HepG2 (cell line): ENCODE measurements around the gene SPACA4. TPM values are rescaled to one million over a fixed set of nuclear protein-coding genes. Genes with fewer than 3 reads are reported as not detected.
A peak's percentile ranks its signal among the peaks of the same experiment; 100 is the strongest.

Experiments used
- ARHGAP35 ChIP-seq: sonication (generic); formaldehyde crosslinking; IDR thresholded peaks from 2 replicates; pipeline ENCODE4 v1.9.0; 2022; ENCODE audit warnings: mild to moderate bottlenecking, inconsistent platforms, moderate library complexity, missing genetic modification reagents, borderline replicate concordance
- E2F2 ChIP-seq: sonication (generic); formaldehyde crosslinking; IDR thresholded peaks from 2 replicates; pipeline ENCODE4 v1.4.0; 2020; ENCODE audit warnings: missing genetic modification reagents, borderline replicate concordance
- EED ChIP-seq: sonication (generic); formaldehyde crosslinking; IDR thresholded peaks from 2 replicates; pipeline ENCODE4 v1.5.0; 2020; ENCODE audit warnings: mild to moderate bottlenecking, missing genetic modification reagents
- GPN1 ChIP-seq: sonication (generic); formaldehyde crosslinking; IDR thresholded peaks from 2 replicates; pipeline ENCODE4 v1.5.1; 2020; ENCODE audit warnings: missing genetic modification reagents, borderline replicate concordance
- HMG20A ChIP-seq: IDR thresholded peaks from 2 replicates; pipeline ENCODE4 v1.6.1; 2016; ENCODE audit warnings: borderline replicate concordance
- JARID2 ChIP-seq: sonication (generic); formaldehyde crosslinking; IDR thresholded peaks from 2 replicates; pipeline ENCODE4 v1.8.1; 2023; ENCODE audit warnings: missing genetic modification reagents, inconsistent platforms; ENCODE audit not compliant: insufficient replicate concordance
- NFE2L2 ChIP-seq: fragments of 150-350 bp; IDR thresholded peaks from 2 replicates; pipeline ENCODE4 v1.6.1; 2014; ENCODE audit warnings: low read length
- RELA ChIP-seq: sonication (generic); formaldehyde crosslinking; IDR thresholded peaks from 2 replicates; pipeline ENCODE4 v1.4.0; 2020; ENCODE audit warnings: missing genetic modification reagents
- SP1 ChIP-seq, 2 experiments: fragments of 450-650 bp in 1 of 2; sonication (generic) in 1 of 2; formaldehyde crosslinking in 1 of 2; IDR thresholded peaks; 2 replicates each; pipeline versions ENCODE4 v1.4.0 to v1.6.1; 2016 to 2020; ENCODE audit warnings: missing genetic modification reagents in 1 of 2
- STAT5B ChIP-seq: sonication (generic); formaldehyde crosslinking; IDR thresholded peaks from 2 replicates; pipeline ENCODE4 v1.4.0; 2020; ENCODE audit warnings: missing genetic modification reagents
- TCF12 ChIP-seq, 2 experiments: fragments of 450-650 bp in 1 of 2; sonication (generic) in 1 of 2; formaldehyde crosslinking in 1 of 2; IDR thresholded peaks; 2 replicates each; pipeline versions ENCODE4 v1.6.1 to v1.8.0; 2017 to 2022; ENCODE audit warnings: antibody characterized with exemption in 1 of 2, mild to moderate bottlenecking in 1 of 2, missing genetic modification reagents in 1 of 2, moderate library complexity in 1 of 2
- ZBTB37 ChIP-seq: sonication (generic); formaldehyde crosslinking; IDR thresholded peaks from 2 replicates; pipeline ENCODE4 v1.4.0; 2020; ENCODE audit warnings: mild to moderate bottlenecking, missing genetic modification reagents
- ZNF274 ChIP-seq: sonication (generic); formaldehyde crosslinking; IDR thresholded peaks from 2 replicates; pipeline ENCODE4 v1.5.1; 2020; ENCODE audit warnings: mild to moderate bottlenecking, missing genetic modification reagents
- ZNF552 ChIP-seq: sonication (generic); formaldehyde crosslinking; IDR thresholded peaks from 2 replicates; pipeline ENCODE4 v1.9.0; 2022; ENCODE audit warnings: missing genetic modification reagents, mild to moderate bottlenecking, borderline replicate concordance
- ZNF678 ChIP-seq: sonication (generic); formaldehyde crosslinking; IDR thresholded peaks from 2 replicates; pipeline ENCODE4 v1.4.0; 2020; ENCODE audit warnings: mild to moderate bottlenecking, missing genetic modification reagents
- polyA plus RNA-seq, 8 experiments: library from polyadenylated mRNA; depleted of rRNA in 3 of 8; stranded (reverse) in 7 of 8; unstranded in 1 of 8; fragments of >200 nt; fragmentation: Illumina TruSeq in 4 of 8; extraction: Trizol in 4 of 8; gene quantifications; 2 replicates each; pipeline versions ENCODE4 v1.2.1 to v1.2.3, GENCODE V29; 2011 to 2016; ENCODE audit warnings: low read depth in 4 of 8, missing spikeins in 1 of 8, mixed read lengths in 1 of 8; ENCODE audit not compliant: insufficient read depth in 1 of 8
- total RNA-seq, 5 experiments: library from RNA; depleted of rRNA; stranded (reverse); fragments of >200 nt; fragmentation: Illumina TruSeq; extraction: Trizol; gene quantifications; 2 replicates each; pipeline ENCODE4 v1.2.3, GENCODE V29; 2016; ENCODE audit warnings: low read depth in 1 of 5
- TF ChIP-seq, protein P1 (sequence below): sonication (generic); formaldehyde crosslinking; IDR thresholded peaks from 2 replicates; pipeline ENCODE4 v1.9.0; 2022; ENCODE audit warnings: missing genetic modification reagents, mild to moderate bottlenecking, borderline replicate concordance
- TF ChIP-seq, protein P2 (sequence below): sonication (generic); formaldehyde crosslinking; IDR thresholded peaks from 2 replicates; pipeline ENCODE4 v1.4.0; 2020; ENCODE audit warnings: mild to moderate bottlenecking, missing genetic modification reagents
- TF ChIP-seq, protein P3 (sequence below): conservative IDR thresholded peaks from 2 replicates; pipeline ENCODE4 v1.6.1; 2018; ENCODE audit warnings: missing genetic modification reagents
- TF ChIP-seq, protein P4 (sequence below): sonication (generic); formaldehyde crosslinking; IDR thresholded peaks from 2 replicates; pipeline ENCODE4 v1.4.0; 2020; ENCODE audit warnings: missing genetic modification reagents

SPACA4 gene
- total and polyA plus RNA-seq, 2 of the 13 experiments (the other 11 are each of a cell fraction or from before 2014, with no cell fraction given) = not detected

- peak; percentile 71; the same call in 1 of the 2 replicates for TF ChIP-seq ZNF274
- peak; percentile 79; the same call in 1 of the 2 replicates for TF ChIP-seq ARHGAP35
- TF ChIP-seq E2F2 (CRISPR knock-in tag) = no peak
- TF ChIP-seq ZNF678 (CRISPR knock-in tag) = no peak
- no peak for TF ChIP-seq NFE2L2
- no peak for TF ChIP-seq GPN1 (CRISPR knock-in tag)
- TF ChIP-seq, protein P1, sequence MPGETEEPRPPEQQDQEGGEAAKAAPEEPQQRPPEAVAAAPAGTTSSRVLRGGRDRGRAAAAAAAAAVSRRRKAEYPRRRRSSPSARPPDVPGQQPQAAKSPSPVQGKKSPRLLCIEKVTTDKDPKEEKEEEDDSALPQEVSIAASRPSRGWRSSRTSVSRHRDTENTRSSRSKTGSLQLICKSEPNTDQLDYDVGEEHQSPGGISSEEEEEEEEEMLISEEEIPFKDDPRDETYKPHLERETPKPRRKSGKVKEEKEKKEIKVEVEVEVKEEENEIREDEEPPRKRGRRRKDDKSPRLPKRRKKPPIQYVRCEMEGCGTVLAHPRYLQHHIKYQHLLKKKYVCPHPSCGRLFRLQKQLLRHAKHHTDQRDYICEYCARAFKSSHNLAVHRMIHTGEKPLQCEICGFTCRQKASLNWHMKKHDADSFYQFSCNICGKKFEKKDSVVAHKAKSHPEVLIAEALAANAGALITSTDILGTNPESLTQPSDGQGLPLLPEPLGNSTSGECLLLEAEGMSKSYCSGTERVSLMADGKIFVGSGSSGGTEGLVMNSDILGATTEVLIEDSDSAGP (CRISPR knock-in tag) = peak; percentile 92
- no peak; the same call in 1 of the 2 replicates for TF ChIP-seq STAT5B
- TF ChIP-seq, protein P2, sequence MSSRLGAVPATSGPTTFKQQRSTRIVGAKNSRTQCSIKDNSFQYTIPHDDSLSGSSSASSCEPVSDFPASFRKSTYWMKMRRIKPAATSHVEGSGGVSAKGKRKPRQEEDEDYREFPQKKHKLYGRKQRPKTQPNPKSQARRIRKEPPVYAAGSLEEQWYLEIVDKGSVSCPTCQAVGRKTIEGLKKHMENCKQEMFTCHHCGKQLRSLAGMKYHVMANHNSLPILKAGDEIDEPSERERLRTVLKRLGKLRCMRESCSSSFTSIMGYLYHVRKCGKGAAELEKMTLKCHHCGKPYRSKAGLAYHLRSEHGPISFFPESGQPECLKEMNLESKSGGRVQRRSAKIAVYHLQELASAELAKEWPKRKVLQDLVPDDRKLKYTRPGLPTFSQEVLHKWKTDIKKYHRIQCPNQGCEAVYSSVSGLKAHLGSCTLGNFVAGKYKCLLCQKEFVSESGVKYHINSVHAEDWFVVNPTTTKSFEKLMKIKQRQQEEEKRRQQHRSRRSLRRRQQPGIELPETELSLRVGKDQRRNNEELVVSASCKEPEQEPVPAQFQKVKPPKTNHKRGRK = no peak
- TF ChIP-seq SP1 (IDR thresholded peaks at IDR 0.05) = no peak
- peak; percentile 75 for TF ChIP-seq SP1 (CRISPR knock-in tag; IDR thresholded peaks at IDR 0.05)
- no peak for TF ChIP-seq RELA (CRISPR knock-in tag)
- TF ChIP-seq ZBTB37 (CRISPR knock-in tag) = no peak; the same call in 1 of the 2 replicates
- TF ChIP-seq TCF12 (IDR thresholded peaks at IDR 0.05) = no peak
- peak; percentile 94; the same call in 1 of the 2 replicates for TF ChIP-seq TCF12 (CRISPR knock-in tag; IDR thresholded peaks at IDR 0.05)
- no peak for TF ChIP-seq EED (CRISPR knock-in tag)
- TF ChIP-seq, protein P3, sequence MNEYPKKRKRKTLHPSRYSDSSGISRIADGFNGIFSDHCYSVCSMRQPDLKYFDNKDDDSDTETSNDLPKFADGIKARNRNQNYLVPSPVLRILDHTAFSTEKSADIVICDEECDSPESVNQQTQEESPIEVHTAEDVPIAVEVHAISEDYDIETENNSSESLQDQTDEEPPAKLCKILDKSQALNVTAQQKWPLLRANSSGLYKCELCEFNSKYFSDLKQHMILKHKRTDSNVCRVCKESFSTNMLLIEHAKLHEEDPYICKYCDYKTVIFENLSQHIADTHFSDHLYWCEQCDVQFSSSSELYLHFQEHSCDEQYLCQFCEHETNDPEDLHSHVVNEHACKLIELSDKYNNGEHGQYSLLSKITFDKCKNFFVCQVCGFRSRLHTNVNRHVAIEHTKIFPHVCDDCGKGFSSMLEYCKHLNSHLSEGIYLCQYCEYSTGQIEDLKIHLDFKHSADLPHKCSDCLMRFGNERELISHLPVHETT = peak; percentile 50; the same call in 1 of the 2 replicates
- TF ChIP-seq, protein P4, sequence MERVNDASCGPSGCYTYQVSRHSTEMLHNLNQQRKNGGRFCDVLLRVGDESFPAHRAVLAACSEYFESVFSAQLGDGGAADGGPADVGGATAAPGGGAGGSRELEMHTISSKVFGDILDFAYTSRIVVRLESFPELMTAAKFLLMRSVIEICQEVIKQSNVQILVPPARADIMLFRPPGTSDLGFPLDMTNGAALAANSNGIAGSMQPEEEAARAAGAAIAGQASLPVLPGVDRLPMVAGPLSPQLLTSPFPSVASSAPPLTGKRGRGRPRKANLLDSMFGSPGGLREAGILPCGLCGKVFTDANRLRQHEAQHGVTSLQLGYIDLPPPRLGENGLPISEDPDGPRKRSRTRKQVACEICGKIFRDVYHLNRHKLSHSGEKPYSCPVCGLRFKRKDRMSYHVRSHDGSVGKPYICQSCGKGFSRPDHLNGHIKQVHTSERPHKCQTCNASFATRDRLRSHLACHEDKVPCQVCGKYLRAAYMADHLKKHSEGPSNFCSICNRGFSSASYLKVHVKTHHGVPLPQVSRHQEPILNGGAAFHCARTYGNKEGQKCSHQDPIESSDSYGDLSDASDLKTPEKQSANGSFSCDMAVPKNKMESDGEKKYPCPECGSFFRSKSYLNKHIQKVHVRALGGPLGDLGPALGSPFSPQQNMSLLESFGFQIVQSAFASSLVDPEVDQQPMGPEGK (CRISPR knock-in tag) = peak; percentile 99
- peak; percentile 83; the same call in 1 of the 2 replicates for TF ChIP-seq HMG20A (CRISPR knock-in tag)
- no peak for TF ChIP-seq JARID2 (CRISPR knock-in tag)
- TF ChIP-seq ZNF552 = peak; percentile 46; the same call in 1 of the 2 replicates
These were observed 48.4 kb upstream of the SPACA4 start (continued) for GRCh38 chr19:48558018-48558684.
